Measurements from ENCODE around the gene CREB3L1.

GRCh38 chr11:46333394-46333947 lies 56.0 kb downstream of the CREB3L1 start:
- TF ChIP-seq CTCF (IDR thresholded peaks at IDR 0.05) (no peak), EZH2phosphoT487 (IDR thresholded peaks at IDR 0.05) (no peak), EZH2 (IDR thresholded peaks at IDR 0.05) (no peak)
